LNCaP clone FGC (cell line): ENCODE results near the gene KDM8.
"Not testable (repeated sequence)": the region's sequence is repeated elsewhere in the genome, so short reads cannot be mapped to it uniquely, and the experiment has no call there.

Experiments used
- DNase-seq: peaks from one replicate; pipeline ENCODE4 v3.0.0-alpha.2; 2011; ENCODE audit warnings: low read depth
- H3K4me3 ChIP-seq: 2 replicates; pipeline ENCODE4 v1.5.1; 2011; ENCODE audit warnings: mild to moderate bottlenecking, low read depth, low read length, control low read depth
- CTCF ChIP-seq: IDR thresholded peaks from 2 replicates; pipeline ENCODE4 v1.5.1; 2012; ENCODE audit warnings: mild to moderate bottlenecking; ENCODE audit not compliant: control insufficient read depth, insufficient read depth; ENCODE audit errors: extremely low read depth

KDM8 gene

GRCh38 chr16:27197004-27197403, 6.3 kb upstream of the KDM8 start:
- H3K4me3 ChIP-seq = no peak overlapping the region
- no peak for DNase-seq
- TF ChIP-seq CTCF = no peak

GRCh38 chr16:27198451-27199234, 4.7 kb upstream of the KDM8 start:
- no peak for DNase-seq
- TF ChIP-seq CTCF = no peak
- no peak overlapping the region for H3K4me3 ChIP-seq

GRCh38 chr16:27199235-27199586, 4.1 kb upstream of the KDM8 start:
- DNase-seq = no peak
- H3K4me3 ChIP-seq = no peak overlapping the region
- no peak for TF ChIP-seq CTCF

- no peak for DNase-seq
- no peak overlapping the region for H3K4me3 ChIP-seq
- no peak for TF ChIP-seq CTCF
Measured at GRCh38 chr16:27199736-27200135, 3.6 kb upstream of the KDM8 start.

- H3K4me3 ChIP-seq, DNase-seq: not testable (repeated sequence)
Measured at GRCh38 chr16:27200914-27201313, 2.4 kb upstream of the KDM8 start.

GRCh38 chr16:27202923-27203506, 311 bp upstream of the KDM8 start:
- DNase-seq = no peak
- peak overlapping the region; percentile 79 for H3K4me3 ChIP-seq
- TF ChIP-seq CTCF = no peak

GRCh38 chr16:27204312-27204915, 1.1 kb downstream of the KDM8 start:
- TF ChIP-seq CTCF = no peak
- DNase-seq = no peak
- H3K4me3 ChIP-seq = peak overlapping the region; percentile 79
